ENCODE results near the gene RIPOR3.

DNA sequence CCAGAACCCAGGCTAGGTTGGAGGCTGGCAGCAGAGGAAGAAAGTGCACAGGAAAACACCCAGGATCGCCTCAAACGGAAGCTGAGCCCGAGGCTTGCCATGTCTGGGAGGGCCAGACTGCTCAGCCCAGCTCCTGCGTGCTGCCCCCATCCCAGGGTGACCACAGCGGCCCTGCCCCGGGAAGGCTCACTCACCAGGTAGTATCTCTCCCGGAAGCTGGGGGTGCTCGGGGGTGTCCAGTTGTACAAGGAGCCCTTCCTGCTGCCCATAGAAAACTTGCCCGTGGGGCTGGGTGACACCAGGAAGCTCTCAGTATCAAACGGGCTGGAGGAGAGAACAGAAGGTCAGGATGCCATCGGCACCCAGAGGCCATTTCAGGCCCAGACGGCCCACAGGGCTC lies 86.9 kb downstream of the RIPOR3 start:
- TF ChIP-seq, protein P1, sequence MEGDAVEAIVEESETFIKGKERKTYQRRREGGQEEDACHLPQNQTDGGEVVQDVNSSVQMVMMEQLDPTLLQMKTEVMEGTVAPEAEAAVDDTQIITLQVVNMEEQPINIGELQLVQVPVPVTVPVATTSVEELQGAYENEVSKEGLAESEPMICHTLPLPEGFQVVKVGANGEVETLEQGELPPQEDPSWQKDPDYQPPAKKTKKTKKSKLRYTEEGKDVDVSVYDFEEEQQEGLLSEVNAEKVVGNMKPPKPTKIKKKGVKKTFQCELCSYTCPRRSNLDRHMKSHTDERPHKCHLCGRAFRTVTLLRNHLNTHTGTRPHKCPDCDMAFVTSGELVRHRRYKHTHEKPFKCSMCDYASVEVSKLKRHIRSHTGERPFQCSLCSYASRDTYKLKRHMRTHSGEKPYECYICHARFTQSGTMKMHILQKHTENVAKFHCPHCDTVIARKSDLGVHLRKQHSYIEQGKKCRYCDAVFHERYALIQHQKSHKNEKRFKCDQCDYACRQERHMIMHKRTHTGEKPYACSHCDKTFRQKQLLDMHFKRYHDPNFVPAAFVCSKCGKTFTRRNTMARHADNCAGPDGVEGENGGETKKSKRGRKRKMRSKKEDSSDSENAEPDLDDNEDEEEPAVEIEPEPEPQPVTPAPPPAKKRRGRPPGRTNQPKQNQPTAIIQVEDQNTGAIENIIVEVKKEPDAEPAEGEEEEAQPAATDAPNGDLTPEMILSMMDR (conservative IDR thresholded peaks at IDR 0.05; ENCODE audit: low read length): no peak
- no peak for TF ChIP-seq EZH2phosphoT487 (IDR thresholded peaks at IDR 0.05; ENCODE audit: borderline replicate concordance, low read depth, low read length)

Measured in OCI-LY7 (cell line).